HEK293 (cell line): Measurements from ENCODE around the gene BSDC1.

ENCODE experiments used
- CTCF ChIA-PET: fragments of 350-600 bp; formaldehyde crosslinking; extraction: SDS; loops from one replicate; lab custom pipeline; 2021; ENCODE audit warnings: antibody characterized with exemption; lab: Yijun Ruan, JAX
- POLR2A ChIA-PET: fragments of 300-600 bp; formaldehyde crosslinking; extraction: SDS; loops from one replicate; lab custom pipeline; 2020; ENCODE audit warnings: antibody characterized with exemption, inconsistent platforms; lab: Yijun Ruan, JAX
- H3K27ac ChIP-seq: fragments of 200-500 bp; sonication (Bioruptor generic); 2 replicates; pipeline ENCODE4 v1.5.1; 2014; ENCODE audit warnings: low read depth, low read length, control low read depth, inconsistent platforms; ENCODE audit errors: extremely low read depth
- H3K36me3 ChIP-seq, 2 experiments: fragments of 200-500 bp in 1 of 2; sonication (Bioruptor generic) in 1 of 2; 1 replicate in 1 of 2; 2 replicates in 1 of 2; pipeline ENCODE4 v1.5.1; 2014 to 2017; ENCODE audit warnings: inconsistent platforms in 2 of 2, low read length in 2 of 2; ENCODE audit not compliant: control insufficient read depth in 2 of 2, insufficient read depth in 1 of 2
- H3K4me1 ChIP-seq: fragments of 200-500 bp; sonication (Bioruptor generic); 2 replicates; pipeline ENCODE4 v1.5.1; 2014; ENCODE audit warnings: mild to moderate bottlenecking, low read length, inconsistent platforms; ENCODE audit not compliant: control insufficient read depth, insufficient read depth
- H3K4me3 ChIP-seq: 2 replicates; pipeline ENCODE4 v1.5.1; 2011; ENCODE audit warnings: low read depth, mild to moderate bottlenecking, control low read depth, low read length, moderate library complexity
- H3K9me3 ChIP-seq: fragments of 200-500 bp; sonication (Bioruptor generic); 2 replicates; pipeline ENCODE4 v1.5.1; 2014; ENCODE audit warnings: low read depth, low read length, inconsistent platforms; ENCODE audit not compliant: control insufficient read depth, insufficient read depth
- MEIS1 ChIP-seq: sonication (generic); formaldehyde crosslinking; IDR thresholded peaks from 2 replicates; pipeline ENCODE4 v1.8.1; 2022; ENCODE audit warnings: missing genetic modification reagents, mild to moderate bottlenecking, borderline replicate concordance
- SP3 ChIP-seq: fragments of 450-650 bp; formaldehyde crosslinking; IDR thresholded peaks from 2 replicates; pipeline ENCODE4 v1.5.1; 2016; ENCODE audit warnings: missing biosample characterization, missing genetic modification characterization
- WT1 ChIP-seq: fragments of 450-650 bp; formaldehyde crosslinking; IDR thresholded peaks from 2 replicates; pipeline ENCODE4 v1.5.1; 2016; ENCODE audit warnings: missing biosample characterization, missing genetic modification characterization
- ZEB2 ChIP-seq: fragments of 450-650 bp; formaldehyde crosslinking; IDR thresholded peaks from 2 replicates; pipeline ENCODE4 v1.5.1; 2016; ENCODE audit warnings: missing biosample characterization, missing genetic modification characterization
- ZFP3 ChIP-seq: fragments of 450-650 bp; formaldehyde crosslinking; IDR thresholded peaks from 2 replicates; pipeline ENCODE4 v1.5.1; 2016; ENCODE audit warnings: low read depth, missing biosample characterization, missing genetic modification characterization
- ZNF239 ChIP-seq: fragments of 450-650 bp; formaldehyde crosslinking; IDR thresholded peaks from 2 replicates; pipeline ENCODE4 v1.5.1; 2016; ENCODE audit warnings: missing biosample characterization, missing genetic modification characterization
- ZNF24 ChIP-seq: fragments of 450-650 bp; formaldehyde crosslinking; IDR thresholded peaks from 2 replicates; pipeline ENCODE4 v1.5.1; 2016; ENCODE audit warnings: missing biosample characterization, missing genetic modification characterization
- ZNF423 ChIP-seq: fragments of 450-650 bp; formaldehyde crosslinking; IDR thresholded peaks from 2 replicates; pipeline ENCODE4 v1.5.1; 2016; ENCODE audit warnings: missing biosample characterization, missing genetic modification characterization
- ZNF449 ChIP-seq: fragments of 450-650 bp; formaldehyde crosslinking; IDR thresholded peaks from 2 replicates; pipeline ENCODE4 v1.5.1; 2017; ENCODE audit warnings: missing biosample characterization, mild to moderate bottlenecking, missing genetic modification characterization, moderate library complexity
- ZNF548 ChIP-seq: fragments of 450-650 bp; formaldehyde crosslinking; IDR thresholded peaks from 2 replicates; pipeline ENCODE4 v1.5.1; 2016; ENCODE audit warnings: missing biosample characterization, missing genetic modification characterization
- ZNF585B ChIP-seq: fragments of 450-650 bp; formaldehyde crosslinking; IDR thresholded peaks from 2 replicates; pipeline ENCODE4 v1.5.1; 2016; ENCODE audit warnings: missing biosample characterization, missing genetic modification characterization
- ZNF600 ChIP-seq: fragments of 450-650 bp; formaldehyde crosslinking; IDR thresholded peaks from 2 replicates; pipeline ENCODE4 v1.5.1; 2016; ENCODE audit warnings: missing biosample characterization, missing genetic modification characterization
- ZNF621 ChIP-seq: fragments of 450-650 bp; formaldehyde crosslinking; IDR thresholded peaks from 2 replicates; pipeline ENCODE4 v1.5.1; 2017; ENCODE audit warnings: missing biosample characterization, missing genetic modification characterization
- ZNF629 ChIP-seq: fragments of 450-650 bp; formaldehyde crosslinking; IDR thresholded peaks from 2 replicates; pipeline ENCODE4 v1.5.1; 2017; ENCODE audit warnings: missing biosample characterization, missing genetic modification characterization
- ZNF654 ChIP-seq: fragments of 450-650 bp; formaldehyde crosslinking; IDR thresholded peaks from 2 replicates; pipeline ENCODE4 v1.5.1; 2016; ENCODE audit warnings: low read depth, missing biosample characterization, missing genetic modification characterization
- ZNF701 ChIP-seq: fragments of 450-650 bp; formaldehyde crosslinking; IDR thresholded peaks from 2 replicates; pipeline ENCODE4 v1.5.1; 2016; ENCODE audit warnings: missing biosample characterization, missing genetic modification characterization
- ZNF777 ChIP-seq: fragments of 450-650 bp; formaldehyde crosslinking; IDR thresholded peaks from 2 replicates; pipeline ENCODE4 v1.5.1; 2017; ENCODE audit warnings: missing biosample characterization, missing genetic modification characterization, borderline replicate concordance
- TF ChIP-seq, protein P1 (sequence below): fragments of 450-650 bp; formaldehyde crosslinking; IDR thresholded peaks from 2 replicates; pipeline ENCODE4 v1.5.1; 2016; ENCODE audit warnings: missing biosample characterization, missing genetic modification characterization
- TF ChIP-seq, protein P2 (sequence below): fragments of 450-650 bp; formaldehyde crosslinking; IDR thresholded peaks from 2 replicates; pipeline ENCODE4 v1.5.1; 2016; ENCODE audit warnings: missing biosample characterization, missing genetic modification characterization
- TF ChIP-seq, protein P3 (sequence below): fragments of 450-650 bp; formaldehyde crosslinking; IDR thresholded peaks from 2 replicates; pipeline ENCODE4 v1.5.1; 2016; ENCODE audit warnings: missing biosample characterization, missing genetic modification characterization

BSDC1 gene

DNA sequence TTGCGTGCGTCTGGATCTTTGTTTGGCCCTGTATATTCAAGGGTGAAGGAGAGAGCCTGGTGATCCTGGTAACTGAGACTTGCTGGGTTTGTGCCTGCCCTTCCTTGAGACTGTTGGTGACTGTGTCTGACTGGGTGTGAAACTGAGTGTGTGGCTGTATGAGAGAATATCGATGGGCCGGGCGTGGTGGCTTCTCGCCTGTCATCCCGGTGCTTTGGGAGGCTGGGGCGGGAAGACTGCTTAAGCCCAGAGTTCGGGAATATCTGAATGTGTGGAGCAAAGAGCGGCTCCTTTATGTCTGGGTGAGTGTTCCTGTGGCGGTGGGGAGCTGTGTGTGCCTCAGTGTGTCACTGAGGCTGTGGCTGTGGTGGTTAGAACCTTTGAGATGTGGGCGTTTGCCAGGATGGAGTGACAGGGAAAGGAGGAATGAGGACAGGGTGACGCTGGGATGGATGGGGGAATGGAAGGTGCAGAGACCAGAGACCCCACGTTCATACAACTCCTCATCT is 55.5 kb downstream of the BSDC1 start:
- ChIA-PET POLR2A (no interaction called here), CTCF (no interaction called here)
- H3K4me3 ChIP-seq, result no peak overlapping the region
- H3K36me3 ChIP-seq, result peaks cover 0 to 14% of the 10 kb centered on the region in 2 experiments; a peak in 1 of 3 replicates
- H3K4me1 ChIP-seq, result no peaks in the 10 kb centered on the region
- H3K9me3 ChIP-seq, result no peaks in the 10 kb centered on the region
- TF ChIP-seq, protein P1, sequence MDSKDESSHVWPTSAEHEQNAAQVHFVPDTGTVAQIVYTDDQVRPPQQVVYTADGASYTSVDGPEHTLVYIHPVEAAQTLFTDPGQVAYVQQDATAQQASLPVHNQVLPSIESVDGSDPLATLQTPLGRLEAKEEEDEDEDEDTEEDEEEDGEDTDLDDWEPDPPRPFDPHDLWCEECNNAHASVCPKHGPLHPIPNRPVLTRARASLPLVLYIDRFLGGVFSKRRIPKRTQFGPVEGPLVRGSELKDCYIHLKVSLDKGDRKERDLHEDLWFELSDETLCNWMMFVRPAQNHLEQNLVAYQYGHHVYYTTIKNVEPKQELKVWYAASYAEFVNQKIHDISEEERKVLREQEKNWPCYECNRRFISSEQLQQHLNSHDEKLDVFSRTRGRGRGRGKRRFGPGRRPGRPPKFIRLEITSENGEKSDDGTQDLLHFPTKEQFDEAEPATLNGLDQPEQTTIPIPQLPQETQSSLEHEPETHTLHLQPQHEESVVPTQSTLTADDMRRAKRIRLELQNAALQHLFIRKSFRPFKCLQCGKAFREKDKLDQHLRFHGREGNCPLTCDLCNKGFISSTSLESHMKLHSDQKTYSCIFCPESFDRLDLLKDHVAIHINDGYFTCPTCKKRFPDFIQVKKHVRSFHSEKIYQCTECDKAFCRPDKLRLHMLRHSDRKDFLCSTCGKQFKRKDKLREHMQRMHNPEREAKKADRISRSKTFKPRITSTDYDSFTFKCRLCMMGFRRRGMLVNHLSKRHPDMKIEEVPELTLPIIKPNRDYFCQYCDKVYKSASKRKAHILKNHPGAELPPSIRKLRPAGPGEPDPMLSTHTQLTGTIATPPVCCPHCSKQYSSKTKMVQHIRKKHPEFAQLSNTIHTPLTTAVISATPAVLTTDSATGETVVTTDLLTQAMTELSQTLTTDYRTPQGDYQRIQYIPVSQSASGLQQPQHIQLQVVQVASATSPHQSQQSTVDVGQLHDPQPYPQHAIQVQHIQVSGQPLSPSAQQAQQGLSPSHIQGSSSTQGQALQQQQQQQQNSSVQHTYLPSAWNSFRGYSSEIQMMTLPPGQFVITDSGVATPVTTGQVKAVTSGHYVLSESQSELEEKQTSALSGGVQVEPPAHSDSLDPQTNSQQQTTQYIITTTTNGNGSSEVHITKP (tag by site-specific recombination), result no peak
- TF ChIP-seq ZFP3 (tag by site-specific recombination), result no peak
- TF ChIP-seq ZNF701, result no peak
- TF ChIP-seq ZNF585B (tag by site-specific recombination), result no peak
- no peak for TF ChIP-seq ZNF654 (tag by site-specific recombination)
- TF ChIP-seq, protein P2, sequence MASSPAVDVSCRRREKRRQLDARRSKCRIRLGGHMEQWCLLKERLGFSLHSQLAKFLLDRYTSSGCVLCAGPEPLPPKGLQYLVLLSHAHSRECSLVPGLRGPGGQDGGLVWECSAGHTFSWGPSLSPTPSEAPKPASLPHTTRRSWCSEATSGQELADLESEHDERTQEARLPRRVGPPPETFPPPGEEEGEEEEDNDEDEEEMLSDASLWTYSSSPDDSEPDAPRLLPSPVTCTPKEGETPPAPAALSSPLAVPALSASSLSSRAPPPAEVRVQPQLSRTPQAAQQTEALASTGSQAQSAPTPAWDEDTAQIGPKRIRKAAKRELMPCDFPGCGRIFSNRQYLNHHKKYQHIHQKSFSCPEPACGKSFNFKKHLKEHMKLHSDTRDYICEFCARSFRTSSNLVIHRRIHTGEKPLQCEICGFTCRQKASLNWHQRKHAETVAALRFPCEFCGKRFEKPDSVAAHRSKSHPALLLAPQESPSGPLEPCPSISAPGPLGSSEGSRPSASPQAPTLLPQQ (tag by site-specific recombination), result no peak
- TF ChIP-seq MEIS1 (CRISPR knock-in tag), result no peak
- no peak for TF ChIP-seq ZNF621 (tag by site-specific recombination)
- TF ChIP-seq ZNF24, result no peak
- no peak for TF ChIP-seq ZNF629 (tag by site-specific recombination)
- no peak for TF ChIP-seq ZNF777
- no peak for TF ChIP-seq ZNF600 (tag by site-specific recombination)
- no peak for TF ChIP-seq ZNF449 (tag by site-specific recombination)
- H3K27ac ChIP-seq, result no peak overlapping the region

- POLR2A ChIA-PET, result interaction anchor here (0.6 to 5.8 kb wide), 4 partner anchors 9 to 78 kb away, joined by 4 to 100 read pairs (median 22); partner anchors contain the start of gene BSDC1
- H3K27ac ChIP-seq, result no peak overlapping the region
- TF ChIP-seq WT1 (no peak), ZNF548 (tag by site-specific recombination) (no peak), SP3 (no peak), ZNF239 (tag by site-specific recombination) (no peak), ZEB2 (tag by site-specific recombination) (no peak), ZNF423 (tag by site-specific recombination) (no peak)
- TF ChIP-seq, protein P3, sequence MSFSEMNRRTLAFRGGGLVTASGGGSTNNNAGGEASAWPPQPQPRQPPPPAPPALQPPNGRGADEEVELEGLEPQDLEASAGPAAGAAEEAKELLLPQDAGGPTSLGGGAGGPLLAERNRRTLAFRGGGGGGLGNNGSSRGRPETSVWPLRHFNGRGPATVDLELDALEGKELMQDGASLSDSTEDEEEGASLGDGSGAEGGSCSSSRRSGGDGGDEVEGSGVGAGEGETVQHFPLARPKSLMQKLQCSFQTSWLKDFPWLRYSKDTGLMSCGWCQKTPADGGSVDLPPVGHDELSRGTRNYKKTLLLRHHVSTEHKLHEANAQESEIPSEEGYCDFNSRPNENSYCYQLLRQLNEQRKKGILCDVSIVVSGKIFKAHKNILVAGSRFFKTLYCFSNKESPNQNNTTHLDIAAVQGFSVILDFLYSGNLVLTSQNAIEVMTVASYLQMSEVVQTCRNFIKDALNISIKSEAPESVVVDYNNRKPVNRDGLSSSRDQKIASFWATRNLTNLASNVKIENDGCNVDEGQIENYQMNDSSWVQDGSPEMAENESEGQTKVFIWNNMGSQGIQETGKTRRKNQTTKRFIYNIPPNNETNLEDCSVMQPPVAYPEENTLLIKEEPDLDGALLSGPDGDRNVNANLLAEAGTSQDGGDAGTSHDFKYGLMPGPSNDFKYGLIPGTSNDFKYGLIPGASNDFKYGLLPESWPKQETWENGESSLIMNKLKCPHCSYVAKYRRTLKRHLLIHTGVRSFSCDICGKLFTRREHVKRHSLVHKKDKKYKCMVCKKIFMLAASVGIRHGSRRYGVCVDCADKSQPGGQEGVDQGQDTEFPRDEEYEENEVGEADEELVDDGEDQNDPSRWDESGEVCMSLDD (tag by site-specific recombination), result no peak
These were observed 56.2 kb downstream of the BSDC1 start for GRCh38 chr1:32337855-32338636.

More at GRCh38 chr1:32337855-32338636, 56.2 kb downstream of the BSDC1 start:
- CTCF ChIA-PET, result interaction anchor here (0.6 kb wide), 2 partner anchors 256 to 271 kb away, joined by 3 to 5 read pairs; no protein-coding TSS in a partner anchor
- H3K4me3 ChIP-seq, result no peak overlapping the region
- H3K36me3 ChIP-seq, result peaks cover 0 to 20% of the 10 kb centered on the region in 2 experiments; a peak in 1 of 3 replicates
- no peaks in the 10 kb centered on the region for H3K4me1 ChIP-seq
- H3K9me3 ChIP-seq, result no peaks in the 10 kb centered on the region
